Calu3 (cell line): ENCODE measurements around the gene APBA2. TPM values are rescaled to one million over a fixed set of nuclear protein-coding genes. Genes with fewer than 3 reads are reported as not detected.

Experiments used
- BruUV-seq: library from RNA; stranded (reverse); fragments of 400-500 nt; replicated peaks from 2 replicates; lab custom pipeline; 2021; lab: Mats Ljungman, UMichigan
- CTCF ChIA-PET: fragments of 300-600 bp; sonication (Branson Sonifier 250); formaldehyde crosslinking; loops from one replicate; lab custom pipeline; 2022; ENCODE audit warnings: antibody characterized with exemption; lab: Charles Lee
- DNase-seq: peaks from one replicate; pipeline ENCODE4 v3.0.0; 2022
- H3K27ac Mint-ChIP-seq: one replicate; pipeline ENCODE4 v1.8.0; 2022; ENCODE audit warnings: mixed read lengths; ENCODE audit not compliant: unreplicated experiment
- H3K27me3 Mint-ChIP-seq: one replicate; pipeline ENCODE4 v1.8.0; 2022; ENCODE audit warnings: mixed read lengths; ENCODE audit not compliant: unreplicated experiment
- H3K36me3 Mint-ChIP-seq: one replicate; pipeline ENCODE4 v1.8.0; 2022; ENCODE audit warnings: mild to moderate bottlenecking, moderate library complexity, mixed read lengths; ENCODE audit not compliant: insufficient read depth, unreplicated experiment
- H3K4me1 Mint-ChIP-seq: one replicate; pipeline ENCODE4 v1.8.0; 2022; ENCODE audit warnings: mild to moderate bottlenecking, low read depth, mixed read lengths; ENCODE audit not compliant: unreplicated experiment
- H3K4me3 Mint-ChIP-seq: one replicate; pipeline ENCODE4 v1.8.0; 2022; ENCODE audit warnings: mild to moderate bottlenecking, low read depth, moderate library complexity, mixed read lengths; ENCODE audit not compliant: unreplicated experiment
- H3K9me3 Mint-ChIP-seq: one replicate; pipeline ENCODE4 v1.8.0; 2022; ENCODE audit warnings: low read depth, mixed read lengths; ENCODE audit not compliant: unreplicated experiment
- CTCF ChIP-seq: fragments of 200-600 bp; IDR thresholded peaks from one replicate; pipeline ENCODE4 v1.8.0; 2022; ENCODE audit warnings: antibody characterized with exemption; ENCODE audit not compliant: unreplicated experiment
- intact Hi-C: fragments of 100-400 bp; cut with micrococcal nuclease; formaldehyde crosslinking; loops from one replicate; pipeline ENCODE4 v1.10.0; 2022; ENCODE audit not compliant: unreplicated experiment
- total RNA-seq: library from RNA; stranded (reverse); gene quantifications from 2 replicates; pipeline ENCODE4 v1.2.3, GENCODE V29; 2022

Gene APBA2
- total RNA-seq, 1 experiment from 2014 or later, result not detected

- no peak for TF ChIP-seq CTCF
- no peak overlapping the region for H3K4me3 Mint-ChIP-seq
- CTCF ChIA-PET, result no interaction called here
Measured at GRCh38 chr15:29074045-29074444, 188.3 kb downstream of the APBA2 start.

GRCh38 chr15:29078541-29078940 is 192.8 kb downstream of the APBA2 start:
- H3K27me3 Mint-ChIP-seq, result no peaks in the 10 kb centered on the region
- intact Hi-C loops, result no loop called here

More at GRCh38 chr15:29074045-29074444, 188.3 kb downstream of the APBA2 start:
- intact Hi-C loops, result no loop called here
- BruUV-seq, result no TSS peak
- Mint-ChIP-seq H3K27me3 (no peaks in the 10 kb centered on the region), H3K4me1 (no peaks in the 10 kb centered on the region), H3K9me3 (no peaks in the 10 kb centered on the region), H3K27ac (no peak overlapping the region), H3K36me3 (no peaks in the 10 kb centered on the region)
- DNase-seq, result no peak

GRCh38 chr15:29079479-29079878 is 193.7 kb downstream of the APBA2 start:
- no peaks in the 10 kb centered on the region for H3K36me3 Mint-ChIP-seq
- TF ChIP-seq CTCF, result no peak
- H3K9me3 Mint-ChIP-seq, result no peaks in the 10 kb centered on the region
- BruUV-seq, result no TSS peak
- H3K4me1 Mint-ChIP-seq, result no peaks in the 10 kb centered on the region
- intact Hi-C loops, result no loop called here
- no peak overlapping the region for H3K4me3 Mint-ChIP-seq
- no peaks in the 10 kb centered on the region for H3K27me3 Mint-ChIP-seq
- CTCF ChIA-PET, result no interaction called here
- DNase-seq, result no peak
- H3K27ac Mint-ChIP-seq, result no peak overlapping the region

More at GRCh38 chr15:29078541-29078940, 192.8 kb downstream of the APBA2 start:
- CTCF ChIA-PET, result no interaction called here
- Mint-ChIP-seq H3K27ac (no peak overlapping the region), H3K4me3 (no peak overlapping the region), H3K36me3 (no peaks in the 10 kb centered on the region), H3K9me3 (no peaks in the 10 kb centered on the region), H3K4me1 (no peaks in the 10 kb centered on the region)
- no peak for TF ChIP-seq CTCF
- DNase-seq, result no peak
- BruUV-seq, result no TSS peak

- intact Hi-C loops, result no loop called here
- no peak for TF ChIP-seq CTCF
- CTCF ChIA-PET, result no interaction called here
- no peaks in the 10 kb centered on the region for H3K36me3 Mint-ChIP-seq
- H3K9me3 Mint-ChIP-seq, result peaks cover 2% of the 10 kb centered on the region
- H3K27ac Mint-ChIP-seq, result no peak overlapping the region
- H3K4me3 Mint-ChIP-seq, result no peak overlapping the region
- BruUV-seq, result no TSS peak
- H3K27me3 Mint-ChIP-seq, result no peaks in the 10 kb centered on the region
- no peak for DNase-seq
- H3K4me1 Mint-ChIP-seq, result no peaks in the 10 kb centered on the region
Measured at GRCh38 chr15:29081781-29082180, 196.0 kb downstream of the APBA2 start.
